Measurements from ENCODE around the gene ERMP1. TPM values are rescaled to one million over a fixed set of nuclear protein-coding genes. Genes with fewer than 3 reads are reported as not detected.
"Not testable (repeated sequence)": the region's sequence is repeated elsewhere in the genome, so short reads cannot be mapped to it uniquely, and the experiment has no call there.

Gene ERMP1
- polyA plus RNA-seq, 2 donors = 9.9 to 12.5 TPM

GRCh38 chr9:5801739-5802113, 31.2 kb downstream of the ERMP1 start:
- H3K4me3 ChIP-seq (ENCODE audit: low read depth in 1 of 2, low read length in 2 of 2) = no peak overlapping the region
- no peaks in the 10 kb centered on the region for H3K36me3 ChIP-seq (ENCODE audit: control insufficient read depth in 2 of 2, insufficient read depth in 2 of 2, low read length in 1 of 2)
- no peaks in the 10 kb centered on the region for H3K9me3 ChIP-seq (ENCODE audit: control insufficient read depth in 2 of 2, insufficient read depth in 1 of 2, low read depth in 1 of 2, low read length in 1 of 2)
- no peak overlapping the region for H3K27ac ChIP-seq (ENCODE audit: low read depth in 2 of 2, low read length in 1 of 2)
- H3K4me1 ChIP-seq (ENCODE audit: control insufficient read depth in 2 of 2, insufficient read depth in 2 of 2, low read length in 1 of 2) = no peaks in the 10 kb centered on the region
- H3K27me3 ChIP-seq (ENCODE audit: control insufficient read depth in 1 of 2, insufficient read depth in 2 of 2, low read length in 2 of 2) = no peaks in the 10 kb centered on the region
- WGBS, 2 donors = 81 to 95% methylated on average over 3 of the region's 3 CpGs

- no peak overlapping the region for H3K4me3 ChIP-seq (ENCODE audit: low read depth in 1 of 2, low read length in 2 of 2)
- H3K9me3 ChIP-seq (ENCODE audit: control insufficient read depth in 2 of 2, insufficient read depth in 1 of 2, low read depth in 1 of 2, low read length in 1 of 2) = no peaks in the 10 kb centered on the region
- H3K27ac ChIP-seq (ENCODE audit: low read depth in 2 of 2, low read length in 1 of 2) = no peak overlapping the region
- no peaks in the 10 kb centered on the region for H3K27me3 ChIP-seq (ENCODE audit: control insufficient read depth in 1 of 2, insufficient read depth in 2 of 2, low read length in 2 of 2)
- H3K36me3 ChIP-seq (ENCODE audit: control insufficient read depth in 2 of 2, insufficient read depth in 2 of 2, low read length in 1 of 2) = no peaks in the 10 kb centered on the region
- H3K4me1 ChIP-seq (ENCODE audit: control insufficient read depth in 2 of 2, insufficient read depth in 2 of 2, low read length in 1 of 2) = no peaks in the 10 kb centered on the region
- 65 to 91% methylated on average over 4 of the region's 4 CpGs for WGBS, 2 donors
Observed at GRCh38 chr9:5800969-5801738, 31.8 kb downstream of the ERMP1 start.

GRCh38 chr9:5800378-5800777, 32.5 kb downstream of the ERMP1 start:
- not testable (repeated sequence) for H3K4me1 ChIP-seq (ENCODE audit: control insufficient read depth in 2 of 2, insufficient read depth in 2 of 2, low read length in 1 of 2); H3K27ac ChIP-seq (ENCODE audit: low read depth in 2 of 2, low read length in 1 of 2); H3K36me3 ChIP-seq (ENCODE audit: control insufficient read depth in 2 of 2, insufficient read depth in 2 of 2, low read length in 1 of 2); H3K9me3 ChIP-seq (ENCODE audit: control insufficient read depth in 2 of 2, insufficient read depth in 1 of 2, low read depth in 1 of 2, low read length in 1 of 2); H3K4me3 ChIP-seq (ENCODE audit: low read depth in 1 of 2, low read length in 2 of 2); H3K27me3 ChIP-seq (ENCODE audit: control insufficient read depth in 1 of 2, insufficient read depth in 2 of 2, low read length in 2 of 2)
- 82 to 92% methylated on average over 7 of the region's 7 CpGs for WGBS, 2 donors

- Histone ChIP-seq H3K9me3 (ENCODE audit: control insufficient read depth in 2 of 2, insufficient read depth in 1 of 2, low read depth in 1 of 2, low read length in 1 of 2) (no peaks in the 10 kb centered on the region), H3K27me3 (ENCODE audit: control insufficient read depth in 1 of 2, insufficient read depth in 2 of 2, low read length in 2 of 2) (no peaks in the 10 kb centered on the region), H3K4me1 (ENCODE audit: control insufficient read depth in 2 of 2, insufficient read depth in 2 of 2, low read length in 1 of 2) (no peaks in the 10 kb centered on the region), H3K27ac (ENCODE audit: low read depth in 2 of 2, low read length in 1 of 2) (no peak overlapping the region), H3K4me3 (ENCODE audit: low read depth in 1 of 2, low read length in 2 of 2) (no peak overlapping the region), H3K36me3 (ENCODE audit: control insufficient read depth in 2 of 2, insufficient read depth in 2 of 2, low read length in 1 of 2) (no peaks in the 10 kb centered on the region)
- WGBS, 2 donors = 36 to 38% methylated on average over 5 of the region's 5 CpGs
Observed at GRCh38 chr9:5799314-5799713, 33.6 kb downstream of the ERMP1 start.

GRCh38 chr9:5798581-5798980, 34.3 kb downstream of the ERMP1 start:
- no peaks in the 10 kb centered on the region for H3K4me1 ChIP-seq (ENCODE audit: control insufficient read depth in 2 of 2, insufficient read depth in 2 of 2, low read length in 1 of 2)
- 71 to 77% methylated on average over 2 of the region's 2 CpGs for WGBS, 2 donors
- H3K27me3 ChIP-seq (ENCODE audit: control insufficient read depth in 1 of 2, insufficient read depth in 2 of 2, low read length in 2 of 2) = no peaks in the 10 kb centered on the region
- no peak overlapping the region for H3K4me3 ChIP-seq (ENCODE audit: low read depth in 1 of 2, low read length in 2 of 2)
- no peaks in the 10 kb centered on the region for H3K9me3 ChIP-seq (ENCODE audit: control insufficient read depth in 2 of 2, insufficient read depth in 1 of 2, low read depth in 1 of 2, low read length in 1 of 2)
- no peaks in the 10 kb centered on the region for H3K36me3 ChIP-seq (ENCODE audit: control insufficient read depth in 2 of 2, insufficient read depth in 2 of 2, low read length in 1 of 2)
- no peak overlapping the region for H3K27ac ChIP-seq (ENCODE audit: low read depth in 2 of 2, low read length in 1 of 2)

GRCh38 chr9:5796298-5796697, 36.6 kb downstream of the ERMP1 start:
- H3K4me1 ChIP-seq (ENCODE audit: control insufficient read depth in 2 of 2, insufficient read depth in 2 of 2, low read length in 1 of 2) = no peaks in the 10 kb centered on the region
- no peak overlapping the region for H3K27ac ChIP-seq (ENCODE audit: low read depth in 2 of 2, low read length in 1 of 2)
- no peak overlapping the region for H3K4me3 ChIP-seq (ENCODE audit: low read depth in 1 of 2, low read length in 2 of 2)
- H3K36me3 ChIP-seq (ENCODE audit: control insufficient read depth in 2 of 2, insufficient read depth in 2 of 2, low read length in 1 of 2) = no peaks in the 10 kb centered on the region
- no peaks in the 10 kb centered on the region for H3K27me3 ChIP-seq (ENCODE audit: control insufficient read depth in 1 of 2, insufficient read depth in 2 of 2, low read length in 2 of 2)
- H3K9me3 ChIP-seq (ENCODE audit: control insufficient read depth in 2 of 2, insufficient read depth in 1 of 2, low read depth in 1 of 2, low read length in 1 of 2) = no peaks in the 10 kb centered on the region
- WGBS, 2 donors = 92 to 95% methylated on average over 2 of the region's 2 CpGs

GRCh38 chr9:5793812-5794211, 39.1 kb downstream of the ERMP1 start:
- Histone ChIP-seq H3K27me3 (ENCODE audit: control insufficient read depth in 1 of 2, insufficient read depth in 2 of 2, low read length in 2 of 2) (no peaks in the 10 kb centered on the region), H3K4me3 (ENCODE audit: low read depth in 1 of 2, low read length in 2 of 2) (no peak overlapping the region), H3K36me3 (ENCODE audit: control insufficient read depth in 2 of 2, insufficient read depth in 2 of 2, low read length in 1 of 2) (peaks cover 0 to 3% of the 10 kb centered on the region in 2 donors), H3K9me3 (ENCODE audit: control insufficient read depth in 2 of 2, insufficient read depth in 1 of 2, low read depth in 1 of 2, low read length in 1 of 2) (no peaks in the 10 kb centered on the region), H3K27ac (ENCODE audit: low read depth in 2 of 2, low read length in 1 of 2) (no peak overlapping the region), H3K4me1 (ENCODE audit: control insufficient read depth in 2 of 2, insufficient read depth in 2 of 2, low read length in 1 of 2) (no peaks in the 10 kb centered on the region)
- WGBS, 2 donors = 76 to 91% methylated on average over 1 of the region's 1 CpG

- Histone ChIP-seq H3K36me3 (ENCODE audit: control insufficient read depth in 2 of 2, insufficient read depth in 2 of 2, low read length in 1 of 2) (peaks cover 3 to 8% of the 10 kb centered on the region in 2 donors), H3K27me3 (ENCODE audit: control insufficient read depth in 1 of 2, insufficient read depth in 2 of 2, low read length in 2 of 2) (no peaks in the 10 kb centered on the region)
Observed at GRCh38 chr9:5791870-5792269, 41.0 kb downstream of the ERMP1 start.

GRCh38 chr9:5790923-5791322, 42.0 kb downstream of the ERMP1 start:
- no peaks in the 10 kb centered on the region for H3K9me3 ChIP-seq (ENCODE audit: control insufficient read depth in 2 of 2, insufficient read depth in 1 of 2, low read depth in 1 of 2, low read length in 1 of 2)
- H3K27ac ChIP-seq (ENCODE audit: low read depth in 2 of 2, low read length in 1 of 2) = no peak overlapping the region
- H3K36me3 ChIP-seq (ENCODE audit: control insufficient read depth in 2 of 2, insufficient read depth in 2 of 2, low read length in 1 of 2) = peaks cover 5 to 14% of the 10 kb centered on the region in 2 donors
- H3K4me3 ChIP-seq (ENCODE audit: low read depth in 1 of 2, low read length in 2 of 2) = no peak overlapping the region
- 75 to 87% methylated on average over 1 of the region's 1 CpG for WGBS, 2 donors
- H3K4me1 ChIP-seq (ENCODE audit: control insufficient read depth in 2 of 2, insufficient read depth in 2 of 2, low read length in 1 of 2) = no peaks in the 10 kb centered on the region
- H3K27me3 ChIP-seq (ENCODE audit: control insufficient read depth in 1 of 2, insufficient read depth in 2 of 2, low read length in 2 of 2) = no peaks in the 10 kb centered on the region

More at GRCh38 chr9:5791870-5792269, 41.0 kb downstream of the ERMP1 start:
- Histone ChIP-seq H3K27ac (ENCODE audit: low read depth in 2 of 2, low read length in 1 of 2) (no peak overlapping the region), H3K9me3 (ENCODE audit: control insufficient read depth in 2 of 2, insufficient read depth in 1 of 2, low read depth in 1 of 2, low read length in 1 of 2) (no peaks in the 10 kb centered on the region), H3K4me1 (ENCODE audit: control insufficient read depth in 2 of 2, insufficient read depth in 2 of 2, low read length in 1 of 2) (no peaks in the 10 kb centered on the region), H3K4me3 (ENCODE audit: low read depth in 1 of 2, low read length in 2 of 2) (no peak overlapping the region)
- WGBS, 2 donors = 76 to 80% methylated on average over 3 of the region's 3 CpGs

- Histone ChIP-seq H3K27me3 (ENCODE audit: control insufficient read depth in 1 of 2, insufficient read depth in 2 of 2, low read length in 2 of 2) (no peaks in the 10 kb centered on the region), H3K36me3 (ENCODE audit: control insufficient read depth in 2 of 2, insufficient read depth in 2 of 2, low read length in 1 of 2) (peaks cover 5 to 14% of the 10 kb centered on the region in 2 donors), H3K4me1 (ENCODE audit: control insufficient read depth in 2 of 2, insufficient read depth in 2 of 2, low read length in 1 of 2) (no peaks in the 10 kb centered on the region), H3K9me3 (ENCODE audit: control insufficient read depth in 2 of 2, insufficient read depth in 1 of 2, low read depth in 1 of 2, low read length in 1 of 2) (no peaks in the 10 kb centered on the region), H3K4me3 (ENCODE audit: low read depth in 1 of 2, low read length in 2 of 2) (no peak overlapping the region), H3K27ac (ENCODE audit: low read depth in 2 of 2, low read length in 1 of 2) (no peak overlapping the region)
- WGBS, 2 donors = 97 to 99% methylated on average over 5 of the region's 5 CpGs
Observed at GRCh38 chr9:5789489-5789888, 43.4 kb downstream of the ERMP1 start.
